ENCODE measurements around the gene SYNJ2.

The SYNJ2 gene

GRCh38 chr6:158071121-158072082 is 89.7 kb downstream of the SYNJ2 start:
- no peak for DNase-seq (ENCODE audit: extremely low read depth in 1 of 2, low read depth in 1 of 2)

GRCh38 chr6:158072083-158072721 is 90.5 kb downstream of the SYNJ2 start:
- DNase-seq (ENCODE audit: extremely low read depth in 1 of 2, low read depth in 1 of 2): peak; percentile 25 to 58

DNA sequence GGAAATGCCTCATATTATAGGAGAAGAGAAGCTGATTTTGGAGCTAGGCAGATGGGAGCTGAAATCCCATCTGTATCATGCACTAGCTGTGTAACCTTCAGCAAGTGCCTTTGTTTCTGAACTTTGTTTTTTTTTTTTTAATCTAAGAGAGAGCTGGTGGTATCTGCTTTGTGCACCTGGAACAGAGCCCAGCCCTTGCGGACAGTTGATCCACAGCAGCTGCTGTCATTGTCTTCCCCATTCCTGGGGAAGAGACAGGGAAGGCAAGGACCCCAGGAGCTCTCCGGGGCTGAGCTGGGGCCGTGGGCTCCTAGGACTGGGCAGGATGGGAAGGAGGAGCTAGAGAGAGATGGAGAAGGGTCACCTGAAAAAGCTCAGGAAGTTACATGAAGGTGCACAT is 92.1 kb downstream of the SYNJ2 start:
- DNase-seq (ENCODE audit: extremely low read depth in 1 of 2, low read depth in 1 of 2): no peak

- no peak for DNase-seq (ENCODE audit: extremely low read depth in 1 of 2, low read depth in 1 of 2)
Measured at GRCh38 chr6:158076548-158076947, 94.9 kb downstream of the SYNJ2 start.

DNA sequence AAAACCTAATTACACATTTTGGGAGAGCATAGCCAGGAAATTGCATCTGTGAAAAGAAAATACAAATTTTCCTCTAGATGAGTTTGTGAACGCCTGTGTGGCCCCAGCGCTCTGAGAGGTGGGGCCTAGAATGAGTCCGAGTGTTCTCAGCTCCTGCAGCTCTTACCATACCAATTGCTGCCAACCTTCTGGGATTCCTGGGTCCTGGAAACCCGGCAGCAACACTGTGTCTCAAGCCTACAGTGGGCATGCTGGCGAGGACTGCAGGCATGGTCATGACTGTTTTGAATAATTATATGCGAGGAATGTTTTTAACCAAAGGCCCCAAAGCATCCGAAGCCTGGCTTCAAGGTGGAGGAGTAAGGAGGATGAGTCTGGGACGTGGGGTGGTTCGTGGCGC is 96.0 kb downstream of the SYNJ2 start:
- no peak for DNase-seq (ENCODE audit: extremely low read depth in 1 of 2, low read depth in 1 of 2)

- no peak for DNase-seq (ENCODE audit: extremely low read depth in 1 of 2, low read depth in 1 of 2)
Measured at GRCh38 chr6:158078320-158078719, 96.7 kb downstream of the SYNJ2 start.

GRCh38 chr6:158080849-158081656 is 99.4 kb downstream of the SYNJ2 start:
- DNase-seq (ENCODE audit: extremely low read depth in 1 of 2, low read depth in 1 of 2): no peak

DNA sequence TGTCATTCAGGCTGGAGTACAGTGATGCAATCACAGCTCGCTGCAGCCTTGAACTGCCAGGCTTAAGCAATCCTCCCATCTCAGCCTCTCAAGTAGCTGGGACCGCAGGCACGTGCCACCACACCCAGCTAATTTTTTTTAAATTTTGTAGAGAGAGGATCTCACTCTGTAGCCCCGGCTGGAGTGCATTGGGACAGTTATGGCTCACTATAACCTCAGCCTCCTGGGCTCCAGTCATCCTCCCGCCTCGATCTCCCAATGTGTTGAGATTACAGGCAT is 99.9 kb downstream of the SYNJ2 start:
- DNase-seq (ENCODE audit: extremely low read depth in 1 of 2, low read depth in 1 of 2): no peak

GRCh38 chr6:158083455-158084325 is 102.0 kb downstream of the SYNJ2 start:
- no peak for DNase-seq (ENCODE audit: extremely low read depth in 1 of 2, low read depth in 1 of 2)

GRCh38 chr6:158085261-158086053 is 103.8 kb downstream of the SYNJ2 start:
- DNase-seq (ENCODE audit: extremely low read depth in 1 of 2, low read depth in 1 of 2): no peak

DNA sequence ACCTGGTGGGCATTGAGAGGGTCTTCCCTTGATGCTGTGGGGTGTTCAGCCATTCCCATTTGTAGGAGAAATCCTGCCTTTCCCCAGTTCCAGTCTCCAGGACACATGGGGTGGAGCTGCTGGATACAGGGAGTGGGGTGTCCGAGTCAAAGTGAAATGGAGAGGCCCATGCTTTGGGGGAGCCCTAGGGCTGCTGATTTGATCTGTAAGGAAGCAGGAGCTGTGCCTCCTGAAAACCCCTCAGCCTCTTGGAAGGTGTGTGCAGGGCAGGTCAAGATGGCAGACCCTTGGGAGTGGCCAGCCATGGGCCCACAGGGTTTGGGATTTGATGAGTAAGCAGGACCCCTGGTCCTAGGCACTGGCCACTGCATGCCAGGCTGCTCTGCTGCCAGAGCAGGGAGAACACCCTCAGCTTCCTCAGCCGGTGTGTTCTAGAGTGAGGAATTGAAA is 104.4 kb downstream of the SYNJ2 start:
- no peak for DNase-seq (ENCODE audit: extremely low read depth in 1 of 2, low read depth in 1 of 2)

DNA sequence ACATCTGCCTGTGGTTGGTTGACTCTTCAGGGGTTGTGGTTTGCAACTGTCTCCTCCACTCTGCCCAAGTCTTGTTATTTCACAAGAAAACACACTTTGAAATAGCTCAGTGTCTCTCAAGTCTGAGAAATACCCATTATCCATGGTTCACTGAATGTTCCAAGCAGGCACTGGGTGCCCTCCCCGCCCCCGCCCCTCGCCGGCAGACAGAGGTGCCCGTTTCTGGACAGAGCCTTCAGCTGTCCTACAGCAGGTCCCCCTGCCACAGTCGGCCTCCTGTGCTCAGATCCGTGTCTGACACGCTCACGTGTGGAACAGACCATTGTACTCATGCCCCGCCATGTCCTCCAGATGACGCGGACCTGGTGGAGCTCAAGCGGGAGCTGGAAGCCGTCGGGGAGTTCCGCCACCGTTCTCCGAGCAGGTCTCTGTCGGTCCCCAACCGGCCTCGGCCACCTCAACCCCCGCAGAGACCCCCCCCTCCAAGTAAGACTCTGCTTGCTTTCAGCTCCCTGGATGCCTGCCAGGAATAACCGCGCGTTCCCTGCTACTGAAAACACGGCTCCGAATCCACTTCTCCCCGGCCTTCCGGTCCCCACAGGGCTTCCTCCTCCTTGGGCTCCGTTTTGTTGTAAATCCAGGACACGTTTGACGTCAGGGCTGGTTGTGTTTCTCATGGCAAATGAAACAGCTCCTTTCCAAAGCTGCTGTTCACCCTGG is 105.0 kb downstream of the SYNJ2 start:
- no peak for DNase-seq (ENCODE audit: extremely low read depth in 1 of 2, low read depth in 1 of 2)

DNA sequence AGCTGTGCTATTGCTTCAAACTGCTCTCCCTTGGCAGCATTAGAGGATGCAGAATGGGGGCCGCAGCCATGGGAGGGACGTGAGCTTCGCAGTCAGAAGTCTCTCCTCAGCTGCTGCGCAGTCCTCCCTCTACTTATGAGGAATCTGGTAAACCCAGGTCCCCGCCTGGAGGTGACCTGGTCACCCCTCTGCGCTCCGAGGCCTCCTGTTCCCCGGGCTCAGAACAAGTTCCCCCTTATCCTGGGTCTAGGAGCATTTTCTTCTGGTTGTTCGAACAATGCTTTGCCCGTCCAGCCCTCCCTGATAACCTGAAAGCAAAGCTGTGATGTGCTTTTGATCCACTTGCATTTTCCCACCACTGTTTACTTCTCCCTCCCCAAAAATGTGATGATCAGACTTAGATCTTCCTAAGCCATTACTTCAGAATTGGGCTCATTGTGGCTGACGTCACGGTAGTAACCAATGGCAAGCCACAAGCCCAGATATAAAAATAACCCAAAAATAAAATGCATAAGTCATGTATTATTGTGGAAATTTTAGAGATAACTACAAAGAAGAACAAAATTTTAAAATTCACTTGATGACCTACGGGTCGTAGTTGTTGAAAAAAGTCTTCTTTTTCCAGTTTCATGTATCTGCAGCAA is 105.7 kb downstream of the SYNJ2 start:
- no peak for DNase-seq (ENCODE audit: extremely low read depth in 1 of 2, low read depth in 1 of 2)

DNA sequence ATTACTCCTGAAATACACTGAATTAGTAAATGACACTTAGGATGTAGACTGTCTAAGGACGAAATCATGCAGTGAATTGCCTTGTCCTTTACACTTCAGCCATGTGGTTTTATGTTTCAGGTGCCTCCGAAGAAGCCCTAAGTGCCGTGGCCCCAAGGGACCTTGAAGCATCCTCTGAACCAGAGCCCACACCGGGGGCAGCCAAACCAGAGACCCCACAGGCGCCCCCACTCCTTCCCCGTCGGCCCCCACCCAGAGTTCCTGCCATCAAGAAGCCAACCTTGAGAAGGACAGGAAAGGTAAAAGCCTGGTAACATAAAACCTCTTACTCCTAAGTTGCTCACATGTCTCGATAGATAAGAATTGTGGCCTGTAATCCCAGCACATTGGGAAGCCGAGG is 111.1 kb downstream of the SYNJ2 start:
- no peak for DNase-seq (ENCODE audit: extremely low read depth in 1 of 2, low read depth in 1 of 2)

GRCh38 chr6:158095031-158095430 is 113.4 kb downstream of the SYNJ2 start:
- no peak for DNase-seq (ENCODE audit: extremely low read depth in 1 of 2, low read depth in 1 of 2)

GRCh38 chr6:158095671-158096070 is 114.0 kb downstream of the SYNJ2 start:
- DNase-seq (ENCODE audit: extremely low read depth in 1 of 2, low read depth in 1 of 2): no peak

GRCh38 chr6:158103228-158103627 is 121.6 kb downstream of the SYNJ2 start:
- DNase-seq (ENCODE audit: extremely low read depth in 1 of 2, low read depth in 1 of 2): no peak

GRCh38 chr6:158104696-158105095 is 123.0 kb downstream of the SYNJ2 start:
- DNase-seq (ENCODE audit: extremely low read depth in 1 of 2, low read depth in 1 of 2): no peak

DNA sequence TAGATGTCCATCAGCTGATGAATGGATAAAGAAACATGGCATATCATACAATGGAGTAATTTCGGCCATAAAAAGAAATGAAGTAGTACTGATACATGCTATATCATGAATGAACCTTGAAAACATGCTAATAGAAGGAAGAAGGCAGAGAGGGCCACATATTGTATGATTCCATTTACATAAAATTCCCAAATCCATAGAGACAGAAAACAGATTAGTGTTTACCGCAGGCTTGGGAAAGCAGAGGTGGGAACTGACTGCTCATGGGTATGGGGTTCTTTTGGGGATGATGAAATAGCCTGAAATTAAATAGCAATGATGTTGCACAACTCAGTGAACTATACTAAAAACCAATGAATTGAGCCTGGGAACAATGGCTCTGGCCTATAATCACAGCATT is 128.1 kb downstream of the SYNJ2 start:
- no peak for DNase-seq (ENCODE audit: extremely low read depth in 1 of 2, low read depth in 1 of 2)
